DND-41 (cell line): ENCODE measurements around the gene CADPS.

Experiments used
- ATAC-seq: fragments of 200-7000 bp; cut with Tn5 transposase; 3 replicates; pipeline ENCODE4 v1.9.1; 2021; ENCODE audit warnings: low read depth; ENCODE audit not compliant: insufficient read depth
- DNase-seq: peaks from one replicate; pipeline ENCODE4 v3.0.0-alpha.2; 2020
- H2AFZ ChIP-seq: 2 replicates; pipeline ENCODE4 v1.6.0; 2012; ENCODE audit warnings: low read depth, low read length
- H3K27ac ChIP-seq: 2 replicates; pipeline ENCODE4 v1.5.1; 2012; ENCODE audit warnings: low read length, inconsistent platforms
- H3K27me3 ChIP-seq: fragments of 200-600 bp; sonication (generic); 2 replicates; pipeline ENCODE4 v1.6.0; 2012; ENCODE audit warnings: low read length, mild to moderate bottlenecking, inconsistent platforms; ENCODE audit not compliant: insufficient read depth, poor library complexity
- H3K36me3 ChIP-seq: 2 replicates; pipeline ENCODE4 v1.5.1; 2012; ENCODE audit warnings: low read length, inconsistent platforms; ENCODE audit not compliant: insufficient read depth
- H3K4me1 ChIP-seq: 2 replicates; pipeline ENCODE4 v1.5.1; 2012; ENCODE audit warnings: mild to moderate bottlenecking, low read length; ENCODE audit not compliant: insufficient read depth
- H3K4me2 ChIP-seq: 2 replicates; pipeline ENCODE4 v1.6.0; 2012; ENCODE audit warnings: mild to moderate bottlenecking, moderate library complexity, low read length, inconsistent platforms; ENCODE audit not compliant: insufficient read depth
- H3K4me3 ChIP-seq, 2 experiments: fragments of 200-600 bp in 1 of 2; shearing (Covaris generic) in 1 of 2; 2 replicates each; pipeline ENCODE4 v1.5.1; 2012 to 2016; ENCODE audit warnings: inconsistent platforms in 2 of 2, low read length in 2 of 2, mild to moderate bottlenecking in 2 of 2, low read depth in 1 of 2, moderate library complexity in 1 of 2
- H3K79me2 ChIP-seq: 2 replicates; pipeline ENCODE4 v1.6.0; 2012; ENCODE audit warnings: low read length, inconsistent platforms; ENCODE audit not compliant: insufficient read depth
- H3K9ac ChIP-seq: 2 replicates; pipeline ENCODE4 v1.6.0; 2012; ENCODE audit warnings: low read depth, mild to moderate bottlenecking, inconsistent platforms, low read length, moderate library complexity
- H3K9me3 ChIP-seq: 2 replicates; pipeline ENCODE4 v1.5.1; 2012; ENCODE audit warnings: low read length, moderate library complexity, mild to moderate bottlenecking, inconsistent platforms; ENCODE audit not compliant: insufficient read depth, severe bottlenecking
- H4K20me1 ChIP-seq: 2 replicates; pipeline ENCODE4 v1.6.0; 2012; ENCODE audit warnings: low read length; ENCODE audit not compliant: insufficient read depth
- EZH2 ChIP-seq: IDR thresholded peaks from 3 replicates; pipeline ENCODE4 v1.6.1; 2012; ENCODE audit warnings: borderline replicate concordance, low read depth, mild to moderate bottlenecking, moderate library complexity, low read length, inconsistent platforms; ENCODE audit not compliant: severe bottlenecking
- TF ChIP-seq, protein P1 (sequence below): IDR thresholded peaks from 2 replicates; pipeline ENCODE4 v1.5.1; 2012; ENCODE audit warnings: borderline replicate concordance, low read length, moderate library complexity, mild to moderate bottlenecking; ENCODE audit not compliant: poor library complexity, severe bottlenecking; ENCODE audit errors: extremely low read depth

Gene CADPS

GRCh38 chr3:62600033-62600432 lies 275.2 kb downstream of the CADPS start:
- Histone ChIP-seq H3K9ac (no peak overlapping the region), H3K9me3 (no peaks in the 10 kb centered on the region), H2AFZ (no peak overlapping the region), H3K79me2 (no peaks in the 10 kb centered on the region), H3K27ac (no peak overlapping the region), H3K4me1 (no peaks in the 10 kb centered on the region), H3K36me3 (no peaks in the 10 kb centered on the region), H4K20me1 (no peaks in the 10 kb centered on the region), H3K27me3 (no peaks in the 10 kb centered on the region), H3K4me2 (no peak overlapping the region), H3K4me3 (no peak overlapping the region)
- DNase-seq, result no peak
- no peak for TF ChIP-seq EZH2
- TF ChIP-seq, protein P1, sequence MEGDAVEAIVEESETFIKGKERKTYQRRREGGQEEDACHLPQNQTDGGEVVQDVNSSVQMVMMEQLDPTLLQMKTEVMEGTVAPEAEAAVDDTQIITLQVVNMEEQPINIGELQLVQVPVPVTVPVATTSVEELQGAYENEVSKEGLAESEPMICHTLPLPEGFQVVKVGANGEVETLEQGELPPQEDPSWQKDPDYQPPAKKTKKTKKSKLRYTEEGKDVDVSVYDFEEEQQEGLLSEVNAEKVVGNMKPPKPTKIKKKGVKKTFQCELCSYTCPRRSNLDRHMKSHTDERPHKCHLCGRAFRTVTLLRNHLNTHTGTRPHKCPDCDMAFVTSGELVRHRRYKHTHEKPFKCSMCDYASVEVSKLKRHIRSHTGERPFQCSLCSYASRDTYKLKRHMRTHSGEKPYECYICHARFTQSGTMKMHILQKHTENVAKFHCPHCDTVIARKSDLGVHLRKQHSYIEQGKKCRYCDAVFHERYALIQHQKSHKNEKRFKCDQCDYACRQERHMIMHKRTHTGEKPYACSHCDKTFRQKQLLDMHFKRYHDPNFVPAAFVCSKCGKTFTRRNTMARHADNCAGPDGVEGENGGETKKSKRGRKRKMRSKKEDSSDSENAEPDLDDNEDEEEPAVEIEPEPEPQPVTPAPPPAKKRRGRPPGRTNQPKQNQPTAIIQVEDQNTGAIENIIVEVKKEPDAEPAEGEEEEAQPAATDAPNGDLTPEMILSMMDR, result no peak
- ATAC-seq, result no peak

DNA sequence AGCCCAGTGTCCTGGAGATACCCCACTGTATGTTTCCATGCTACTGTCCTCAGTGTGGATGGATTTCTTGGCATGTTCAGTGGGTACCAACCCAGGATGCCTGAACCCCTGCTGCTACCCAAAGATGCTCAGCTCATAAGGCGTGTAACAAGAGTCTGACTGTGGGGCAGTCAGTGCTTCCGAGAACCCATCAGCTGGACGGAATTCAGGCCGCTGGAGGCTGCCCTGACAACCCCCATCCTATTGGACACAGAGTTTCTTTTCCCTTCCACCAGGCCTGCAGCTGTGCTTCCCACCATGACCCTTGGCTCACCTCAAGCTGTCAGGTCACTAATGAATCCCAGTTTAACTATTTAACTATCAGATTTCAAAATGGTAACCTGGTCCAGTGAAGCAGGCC lies 277.7 kb downstream of the CADPS start:
- H3K9me3 ChIP-seq, result no peaks in the 10 kb centered on the region
- TF ChIP-seq, protein P1, result no peak
- TF ChIP-seq EZH2, result no peak
- no peaks in the 10 kb centered on the region for H3K79me2 ChIP-seq
- no peak for ATAC-seq
- H3K4me1 ChIP-seq, result no peaks in the 10 kb centered on the region
- H3K9ac ChIP-seq, result no peak overlapping the region
- H3K36me3 ChIP-seq, result no peaks in the 10 kb centered on the region
- DNase-seq, result no peak
- no peak overlapping the region for H2AFZ ChIP-seq
- no peaks in the 10 kb centered on the region for H4K20me1 ChIP-seq
- H3K4me2 ChIP-seq, result no peak overlapping the region
- H3K27me3 ChIP-seq, result no peaks in the 10 kb centered on the region
- no peak overlapping the region for H3K27ac ChIP-seq
- no peak overlapping the region for H3K4me3 ChIP-seq

- Histone ChIP-seq H3K4me2 (no peak overlapping the region), H3K9ac (no peak overlapping the region), H3K4me1 (no peaks in the 10 kb centered on the region), H3K4me3 (no peak overlapping the region), H3K79me2 (no peaks in the 10 kb centered on the region), H3K36me3 (no peaks in the 10 kb centered on the region), H3K9me3 (no peaks in the 10 kb centered on the region), H3K27me3 (no peaks in the 10 kb centered on the region), H4K20me1 (no peaks in the 10 kb centered on the region), H2AFZ (no peak overlapping the region), H3K27ac (no peak overlapping the region)
- ATAC-seq (no peak), DNase-seq (no peak)
- TF ChIP-seq, protein P1, result no peak
- no peak for TF ChIP-seq EZH2
Measured at GRCh38 chr3:62592408-62592807, 282.8 kb downstream of the CADPS start.

DNA sequence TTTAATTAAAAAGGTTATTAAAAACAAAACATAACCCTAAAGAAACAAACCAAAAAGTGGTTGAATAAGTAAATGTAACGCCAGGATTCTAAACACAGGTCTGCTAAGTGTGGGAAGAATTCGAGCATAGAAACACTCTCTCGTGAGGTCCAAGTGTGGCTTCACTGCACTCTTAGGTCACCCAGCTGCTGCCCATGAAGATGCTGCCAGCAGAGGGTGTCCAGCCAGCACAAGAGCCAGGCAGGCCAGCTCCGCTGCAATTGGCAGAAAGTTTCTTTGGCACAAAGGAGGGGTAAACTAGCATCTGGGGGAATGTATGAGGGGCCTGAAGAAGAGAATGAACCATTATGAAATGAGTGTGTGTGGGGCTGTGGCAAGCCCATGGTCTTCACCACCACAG lies 286.1 kb downstream of the CADPS start:
- Histone ChIP-seq H3K27me3 (no peaks in the 10 kb centered on the region), H3K36me3 (no peaks in the 10 kb centered on the region), H3K9ac (no peak overlapping the region), H3K9me3 (no peaks in the 10 kb centered on the region), H3K79me2 (no peaks in the 10 kb centered on the region), H4K20me1 (no peaks in the 10 kb centered on the region), H3K4me2 (no peak overlapping the region), H3K4me3 (no peak overlapping the region), H2AFZ (no peak overlapping the region), H3K4me1 (no peaks in the 10 kb centered on the region), H3K27ac (no peak overlapping the region)
- TF ChIP-seq, protein P1, result no peak
- no peak for TF ChIP-seq EZH2
- ATAC-seq (no peak), DNase-seq (no peak)
